ENCODE measurements around the gene PHF2. TPM values are rescaled to one million over a fixed set of nuclear protein-coding genes. Genes with fewer than 3 reads are reported as not detected.

The PHF2 gene
- total and polyA plus RNA-seq, 9 of the 15 experiments (the other 6 are each of a cell fraction or from before 2014, with no cell fraction given): 0.37 to 14.4 (median 8.1) TPM

GRCh38 chr9:93721417-93721965, 145.1 kb downstream of the PHF2 start (continued):
- TF ChIP-seq JUN (IDR thresholded peaks at IDR 0.05; ENCODE audit: borderline replicate concordance, low read depth, low read length) (no peak), JUN (CRISPR knock-in tag; IDR thresholded peaks at IDR 0.05; ENCODE audit: borderline replicate concordance) (no peak), FUS (optimal IDR thresholded peaks at IDR 0.05; ENCODE audit: low read depth, low read length) (no peak), CBX3 (IDR thresholded peaks at IDR 0.05; ENCODE audit: borderline replicate concordance in 1 of 2, low read length in 2 of 2) (no peak), ZNF282 (CRISPR knock-in tag; IDR thresholded peaks at IDR 0.05) (no peak), SAP30 (IDR thresholded peaks at IDR 0.05; ENCODE audit: borderline replicate concordance, insufficient read depth, low read depth, low read length, poor library complexity, severe bottlenecking) (no peak), ZFPM2 (CRISPR knock-in tag; IDR thresholded peaks at IDR 0.05) (no peak), MNT (conservative IDR thresholded peaks at IDR 0.05) (no peak), ZBTB26 (CRISPR knock-in tag; IDR thresholded peaks at IDR 0.05) (no peak)
- TF ChIP-seq, protein P1, sequence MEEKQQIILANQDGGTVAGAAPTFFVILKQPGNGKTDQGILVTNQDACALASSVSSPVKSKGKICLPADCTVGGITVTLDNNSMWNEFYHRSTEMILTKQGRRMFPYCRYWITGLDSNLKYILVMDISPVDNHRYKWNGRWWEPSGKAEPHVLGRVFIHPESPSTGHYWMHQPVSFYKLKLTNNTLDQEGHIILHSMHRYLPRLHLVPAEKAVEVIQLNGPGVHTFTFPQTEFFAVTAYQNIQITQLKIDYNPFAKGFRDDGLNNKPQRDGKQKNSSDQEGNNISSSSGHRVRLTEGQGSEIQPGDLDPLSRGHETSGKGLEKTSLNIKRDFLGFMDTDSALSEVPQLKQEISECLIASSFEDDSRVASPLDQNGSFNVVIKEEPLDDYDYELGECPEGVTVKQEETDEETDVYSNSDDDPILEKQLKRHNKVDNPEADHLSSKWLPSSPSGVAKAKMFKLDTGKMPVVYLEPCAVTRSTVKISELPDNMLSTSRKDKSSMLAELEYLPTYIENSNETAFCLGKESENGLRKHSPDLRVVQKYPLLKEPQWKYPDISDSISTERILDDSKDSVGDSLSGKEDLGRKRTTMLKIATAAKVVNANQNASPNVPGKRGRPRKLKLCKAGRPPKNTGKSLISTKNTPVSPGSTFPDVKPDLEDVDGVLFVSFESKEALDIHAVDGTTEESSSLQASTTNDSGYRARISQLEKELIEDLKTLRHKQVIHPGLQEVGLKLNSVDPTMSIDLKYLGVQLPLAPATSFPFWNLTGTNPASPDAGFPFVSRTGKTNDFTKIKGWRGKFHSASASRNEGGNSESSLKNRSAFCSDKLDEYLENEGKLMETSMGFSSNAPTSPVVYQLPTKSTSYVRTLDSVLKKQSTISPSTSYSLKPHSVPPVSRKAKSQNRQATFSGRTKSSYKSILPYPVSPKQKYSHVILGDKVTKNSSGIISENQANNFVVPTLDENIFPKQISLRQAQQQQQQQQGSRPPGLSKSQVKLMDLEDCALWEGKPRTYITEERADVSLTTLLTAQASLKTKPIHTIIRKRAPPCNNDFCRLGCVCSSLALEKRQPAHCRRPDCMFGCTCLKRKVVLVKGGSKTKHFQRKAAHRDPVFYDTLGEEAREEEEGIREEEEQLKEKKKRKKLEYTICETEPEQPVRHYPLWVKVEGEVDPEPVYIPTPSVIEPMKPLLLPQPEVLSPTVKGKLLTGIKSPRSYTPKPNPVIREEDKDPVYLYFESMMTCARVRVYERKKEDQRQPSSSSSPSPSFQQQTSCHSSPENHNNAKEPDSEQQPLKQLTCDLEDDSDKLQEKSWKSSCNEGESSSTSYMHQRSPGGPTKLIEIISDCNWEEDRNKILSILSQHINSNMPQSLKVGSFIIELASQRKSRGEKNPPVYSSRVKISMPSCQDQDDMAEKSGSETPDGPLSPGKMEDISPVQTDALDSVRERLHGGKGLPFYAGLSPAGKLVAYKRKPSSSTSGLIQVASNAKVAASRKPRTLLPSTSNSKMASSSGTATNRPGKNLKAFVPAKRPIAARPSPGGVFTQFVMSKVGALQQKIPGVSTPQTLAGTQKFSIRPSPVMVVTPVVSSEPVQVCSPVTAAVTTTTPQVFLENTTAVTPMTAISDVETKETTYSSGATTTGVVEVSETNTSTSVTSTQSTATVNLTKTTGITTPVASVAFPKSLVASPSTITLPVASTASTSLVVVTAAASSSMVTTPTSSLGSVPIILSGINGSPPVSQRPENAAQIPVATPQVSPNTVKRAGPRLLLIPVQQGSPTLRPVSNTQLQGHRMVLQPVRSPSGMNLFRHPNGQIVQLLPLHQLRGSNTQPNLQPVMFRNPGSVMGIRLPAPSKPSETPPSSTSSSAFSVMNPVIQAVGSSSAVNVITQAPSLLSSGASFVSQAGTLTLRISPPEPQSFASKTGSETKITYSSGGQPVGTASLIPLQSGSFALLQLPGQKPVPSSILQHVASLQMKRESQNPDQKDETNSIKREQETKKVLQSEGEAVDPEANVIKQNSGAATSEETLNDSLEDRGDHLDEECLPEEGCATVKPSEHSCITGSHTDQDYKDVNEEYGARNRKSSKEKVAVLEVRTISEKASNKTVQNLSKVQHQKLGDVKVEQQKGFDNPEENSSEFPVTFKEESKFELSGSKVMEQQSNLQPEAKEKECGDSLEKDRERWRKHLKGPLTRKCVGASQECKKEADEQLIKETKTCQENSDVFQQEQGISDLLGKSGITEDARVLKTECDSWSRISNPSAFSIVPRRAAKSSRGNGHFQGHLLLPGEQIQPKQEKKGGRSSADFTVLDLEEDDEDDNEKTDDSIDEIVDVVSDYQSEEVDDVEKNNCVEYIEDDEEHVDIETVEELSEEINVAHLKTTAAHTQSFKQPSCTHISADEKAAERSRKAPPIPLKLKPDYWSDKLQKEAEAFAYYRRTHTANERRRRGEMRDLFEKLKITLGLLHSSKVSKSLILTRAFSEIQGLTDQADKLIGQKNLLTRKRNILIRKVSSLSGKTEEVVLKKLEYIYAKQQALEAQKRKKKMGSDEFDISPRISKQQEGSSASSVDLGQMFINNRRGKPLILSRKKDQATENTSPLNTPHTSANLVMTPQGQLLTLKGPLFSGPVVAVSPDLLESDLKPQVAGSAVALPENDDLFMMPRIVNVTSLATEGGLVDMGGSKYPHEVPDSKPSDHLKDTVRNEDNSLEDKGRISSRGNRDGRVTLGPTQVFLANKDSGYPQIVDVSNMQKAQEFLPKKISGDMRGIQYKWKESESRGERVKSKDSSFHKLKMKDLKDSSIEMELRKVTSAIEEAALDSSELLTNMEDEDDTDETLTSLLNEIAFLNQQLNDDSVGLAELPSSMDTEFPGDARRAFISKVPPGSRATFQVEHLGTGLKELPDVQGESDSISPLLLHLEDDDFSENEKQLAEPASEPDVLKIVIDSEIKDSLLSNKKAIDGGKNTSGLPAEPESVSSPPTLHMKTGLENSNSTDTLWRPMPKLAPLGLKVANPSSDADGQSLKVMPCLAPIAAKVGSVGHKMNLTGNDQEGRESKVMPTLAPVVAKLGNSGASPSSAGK (IDR thresholded peaks at IDR 0.05): peak; percentile 12; the same call in 1 of the 2 replicates
- TF ChIP-seq, protein P2, sequence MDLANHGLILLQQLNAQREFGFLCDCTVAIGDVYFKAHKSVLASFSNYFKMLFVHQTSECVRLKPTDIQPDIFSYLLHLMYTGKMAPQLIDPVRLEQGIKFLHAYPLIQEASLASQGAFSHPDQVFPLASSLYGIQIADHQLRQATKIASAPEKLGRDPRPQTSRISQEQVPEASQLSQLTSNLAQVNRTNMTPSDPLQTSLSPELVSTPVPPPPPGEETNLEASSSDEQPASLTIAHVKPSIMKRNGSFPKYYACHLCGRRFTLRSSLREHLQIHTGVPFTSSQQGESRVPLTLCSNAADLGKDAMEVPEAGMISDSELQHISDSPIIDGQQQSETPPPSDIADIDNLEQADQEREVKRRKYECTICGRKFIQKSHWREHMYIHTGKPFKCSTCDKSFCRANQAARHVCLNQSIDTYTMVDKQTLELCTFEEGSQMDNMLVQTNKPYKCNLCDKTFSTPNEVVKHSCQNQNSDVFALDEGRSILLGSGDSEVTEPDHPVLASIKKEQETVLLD (IDR thresholded peaks at IDR 0.05): no peak
